Measurements from ENCODE around the gene CXCL14.

The CXCL14 gene

GRCh38 chr5:135615581-135616260 lies 36.9 kb upstream of the CXCL14 start:
- peak; percentile 3 for DNase-seq (ENCODE audit: low read depth)
- TF ChIP-seq CTCF (conservative IDR thresholded peaks at IDR 0.05; ENCODE audit: low read depth, low read length): no peak
- no peak overlapping the region for H3K4me3 ChIP-seq (ENCODE audit: low read depth, low read length)

- no peak overlapping the region for H3K4me3 ChIP-seq (ENCODE audit: low read depth, low read length)
- TF ChIP-seq CTCF (conservative IDR thresholded peaks at IDR 0.05; ENCODE audit: low read depth, low read length): no peak
- DNase-seq (ENCODE audit: low read depth): no peak
Measured at GRCh38 chr5:135615171-135615570, 36.4 kb upstream of the CXCL14 start.

GRCh38 chr5:135609981-135610380 lies 31.2 kb upstream of the CXCL14 start:
- no peak overlapping the region for H3K4me3 ChIP-seq (ENCODE audit: low read depth, low read length)
- no peak for TF ChIP-seq CTCF (conservative IDR thresholded peaks at IDR 0.05; ENCODE audit: low read depth, low read length)
- DNase-seq (ENCODE audit: low read depth): no peak

- no peak overlapping the region for H3K4me3 ChIP-seq (ENCODE audit: low read depth, low read length)
- no peak for TF ChIP-seq CTCF (conservative IDR thresholded peaks at IDR 0.05; ENCODE audit: low read depth, low read length)
- DNase-seq (ENCODE audit: low read depth): no peak
Measured at GRCh38 chr5:135608761-135609443, 30.1 kb upstream of the CXCL14 start.

- DNase-seq (ENCODE audit: low read depth): no peak
- no peak overlapping the region for H3K4me3 ChIP-seq (ENCODE audit: low read depth, low read length)
Measured at GRCh38 chr5:135608361-135608760, 29.6 kb upstream of the CXCL14 start.

GRCh38 chr5:135606431-135606830 lies 27.6 kb upstream of the CXCL14 start:
- no peak overlapping the region for H3K4me3 ChIP-seq (ENCODE audit: low read depth, low read length)
- no peak for TF ChIP-seq CTCF (conservative IDR thresholded peaks at IDR 0.05; ENCODE audit: low read depth, low read length)

More at GRCh38 chr5:135608361-135608760, 29.6 kb upstream of the CXCL14 start:
- TF ChIP-seq CTCF (conservative IDR thresholded peaks at IDR 0.05; ENCODE audit: low read depth, low read length): no peak

GRCh38 chr5:135605221-135605620 lies 26.4 kb upstream of the CXCL14 start:
- DNase-seq (ENCODE audit: low read depth): no peak
- TF ChIP-seq CTCF (conservative IDR thresholded peaks at IDR 0.05; ENCODE audit: low read depth, low read length): no peak

More at GRCh38 chr5:135606431-135606830, 27.6 kb upstream of the CXCL14 start:
- DNase-seq (ENCODE audit: low read depth): no peak

More at GRCh38 chr5:135605221-135605620, 26.4 kb upstream of the CXCL14 start:
- H3K4me3 ChIP-seq (ENCODE audit: low read depth, low read length): no peak overlapping the region
